H9 (cell line): ENCODE results near the gene MARCHF9. TPM values are rescaled to one million over a fixed set of nuclear protein-coding genes. Genes with fewer than 3 reads are reported as not detected.

Experiments
- DNase-seq: peaks from one replicate; pipeline ENCODE4 v3.0.0-alpha.2; 2017
- H2AFZ ChIP-seq: one replicate; pipeline ENCODE4 v1.6.1; 2013; ENCODE audit warnings: mild to moderate bottlenecking, low read length, control low read depth, moderate library complexity
- H2AK5ac ChIP-seq: 2 replicates; pipeline ENCODE4 v1.6.1; 2013; ENCODE audit warnings: low read length, control low read depth, mixed read lengths; ENCODE audit not compliant: insufficient read length
- H2BK120ac ChIP-seq: one replicate; pipeline ENCODE4 v1.6.1; 2013; ENCODE audit warnings: low read depth, mild to moderate bottlenecking, low read length, control low read depth, inconsistent platforms; ENCODE audit not compliant: poor library complexity, severe bottlenecking
- H2BK12ac ChIP-seq: 2 replicates; pipeline ENCODE4 v1.6.1; 2013; ENCODE audit warnings: low read length, control low read depth, mixed read lengths, low read depth; ENCODE audit not compliant: insufficient read length
- H2BK15ac ChIP-seq: 2 replicates; pipeline ENCODE4 v1.6.1; 2013; ENCODE audit warnings: low read depth, low read length, control low read depth
- H2BK20ac ChIP-seq: one replicate; pipeline ENCODE4 v1.6.1; 2013; ENCODE audit warnings: low read depth, mild to moderate bottlenecking, low read length, control low read depth, inconsistent platforms; ENCODE audit not compliant: poor library complexity, severe bottlenecking
- H2BK5ac ChIP-seq: 2 replicates; pipeline ENCODE4 v1.6.1; 2013; ENCODE audit warnings: low read length, control low read depth, mixed read lengths; ENCODE audit not compliant: insufficient read length
- H3K14ac ChIP-seq: 2 replicates; pipeline ENCODE4 v1.6.1; 2013; ENCODE audit warnings: low read length, control low read depth; ENCODE audit not compliant: insufficient read depth
- H3K18ac ChIP-seq: 2 replicates; pipeline ENCODE4 v1.6.1; 2013; ENCODE audit warnings: low read depth, mild to moderate bottlenecking, mixed read lengths, low read length, control low read depth; ENCODE audit not compliant: insufficient read length
- H3K23ac ChIP-seq: 2 replicates; pipeline ENCODE4 v1.6.1; 2013; ENCODE audit warnings: low read length, control low read depth, mixed read lengths, low read depth; ENCODE audit not compliant: insufficient read length
- H3K23me2 ChIP-seq: 2 replicates; pipeline ENCODE4 v1.6.1; 2013; ENCODE audit warnings: low read depth, mild to moderate bottlenecking, mixed read lengths, low read length, control low read depth; ENCODE audit not compliant: insufficient read length, poor library complexity, severe bottlenecking
- H3K27ac ChIP-seq: 2 replicates; pipeline ENCODE4 v1.5.1; 2013; ENCODE audit warnings: low read length, control low read depth, mixed read lengths, low read depth; ENCODE audit not compliant: insufficient read length
- H3K27me3 ChIP-seq: 2 replicates; pipeline ENCODE4 v1.6.1; 2013; ENCODE audit warnings: low read length, control low read depth, inconsistent platforms; ENCODE audit not compliant: insufficient read depth
- H3K4ac ChIP-seq: 2 replicates; pipeline ENCODE4 v1.6.1; 2013; ENCODE audit warnings: low read depth, mild to moderate bottlenecking, control low read depth, inconsistent platforms, low read length, moderate library complexity
- H3K4me1 ChIP-seq: 2 replicates; pipeline ENCODE4 v1.6.1; 2013; ENCODE audit warnings: low read length, control low read depth, inconsistent platforms; ENCODE audit not compliant: insufficient read depth
- H3K4me2 ChIP-seq: 2 replicates; pipeline ENCODE4 v1.6.1; 2013; ENCODE audit warnings: low read length, control low read depth, mixed read lengths; ENCODE audit not compliant: insufficient read length, insufficient read depth
- H3K56ac ChIP-seq: 2 replicates; pipeline ENCODE4 v1.6.1; 2013; ENCODE audit warnings: low read depth, mild to moderate bottlenecking, mixed read lengths, low read length, control low read depth; ENCODE audit not compliant: insufficient read length
- H3K79me1 ChIP-seq: 2 replicates; pipeline ENCODE4 v1.6.1; 2013; ENCODE audit warnings: low read depth, mild to moderate bottlenecking, moderate library complexity, low read length, control low read depth, inconsistent platforms; ENCODE audit not compliant: insufficient read depth, poor library complexity, severe bottlenecking
- H3K79me2 ChIP-seq: 2 replicates; pipeline ENCODE4 v1.6.1; 2013; ENCODE audit warnings: low read length, control low read depth, inconsistent platforms; ENCODE audit not compliant: insufficient read depth
- H3K9ac ChIP-seq: 2 replicates; pipeline ENCODE4 v1.6.1; 2013; ENCODE audit warnings: low read length, control low read depth, mixed read lengths; ENCODE audit not compliant: insufficient read length; ENCODE audit errors: extremely low read depth
- H3K9me3 ChIP-seq: one replicate; pipeline ENCODE4 v1.6.1; 2013; ENCODE audit warnings: low read depth, low read length, inconsistent platforms; ENCODE audit not compliant: control insufficient read depth
- H3T11ph ChIP-seq: one replicate; pipeline ENCODE4 v1.6.1; 2013; ENCODE audit warnings: mild to moderate bottlenecking, low read length, control low read depth, inconsistent platforms
- H4K20me1 ChIP-seq: one replicate; pipeline ENCODE4 v1.6.1; 2013; ENCODE audit not compliant: control insufficient read depth, insufficient read length, insufficient read depth
- H4K5ac ChIP-seq: 2 replicates; pipeline ENCODE4 v1.6.1; 2013; ENCODE audit warnings: low read depth, mild to moderate bottlenecking, mixed read lengths, low read length, control low read depth; ENCODE audit not compliant: insufficient read length
- H4K8ac ChIP-seq: replicated peaks from 2 replicates; pipeline ENCODE4 v1.6.1; 2013; ENCODE audit warnings: low read length, control low read depth, mixed read lengths, low read depth; ENCODE audit not compliant: insufficient read length
- H4K91ac ChIP-seq: 2 replicates; pipeline ENCODE4 v1.6.1; 2013; ENCODE audit warnings: low read depth, mild to moderate bottlenecking, moderate library complexity, mixed read lengths, low read length, control low read depth; ENCODE audit not compliant: insufficient read length
- H3K27ac Mint-ChIP-seq, 3 experiments: 2 replicates in 2 of 3; 3 replicates in 1 of 3; pipeline ENCODE4 v1.8.0; 2020 to 2021; ENCODE audit warnings: mixed read lengths in 3 of 3, mild to moderate bottlenecking in 1 of 3, moderate library complexity in 1 of 3
- H3K27me3 Mint-ChIP-seq: 2 replicates; pipeline ENCODE4 v1.8.0; 2021; ENCODE audit warnings: low read depth, mild to moderate bottlenecking, moderate library complexity, mixed read lengths
- H3K36me3 Mint-ChIP-seq, 3 experiments: 2 replicates in 2 of 3; 3 replicates in 1 of 3; pipeline ENCODE4 v1.8.0; 2020 to 2021; ENCODE audit warnings: low read depth in 3 of 3, mixed read lengths in 3 of 3; ENCODE audit not compliant: insufficient read depth in 1 of 3
- H3K4me1 Mint-ChIP-seq, 2 experiments: 2 replicates each; pipeline ENCODE4 v1.8.0; 2020; ENCODE audit warnings: mixed read lengths in 2 of 2
- H3K4me3 Mint-ChIP-seq, 2 experiments: 2 replicates in 1 of 2; 3 replicates in 1 of 2; pipeline ENCODE4 v1.8.0; 2020 to 2021; ENCODE audit warnings: mild to moderate bottlenecking in 2 of 2, mixed read lengths in 2 of 2, moderate library complexity in 1 of 2
- H3K9me3 Mint-ChIP-seq, 2 experiments: 2 replicates in 1 of 2; 3 replicates in 1 of 2; pipeline ENCODE4 v1.8.0; 2020; ENCODE audit warnings: mild to moderate bottlenecking in 2 of 2, mixed read lengths in 2 of 2, moderate library complexity in 1 of 2
- WGBS: extraction: QIAGEN DNeasy Blood & Tissue Kit; methylation state at CpG from one replicate; pipeline ENCODE4 v1.1.7; 2013; ENCODE audit warnings: missing lambda C conversion rate, low lambda C conversion rate, mixed read lengths; ENCODE audit not compliant: insufficient read length; ENCODE audit errors: extremely low coverage; 5-methylcytosine and 5-hydroxymethylcytosine counted together
- total RNA-seq: library from RNA; stranded (reverse); gene quantifications from 2 replicates; pipeline ENCODE4 v1.2.1, GENCODE V29; 2021
- TF ChIP-seq, protein P1 (sequence below): fragments of 200-600 bp; sonication (generic); conservative IDR thresholded peaks from 3 replicates; pipeline ENCODE4 v1.8.0; 2021; ENCODE audit warnings: antibody characterized with exemption, mild to moderate bottlenecking

MARCHF9 gene
- total RNA-seq, 1 experiment from 2014 or later, result 20.5 TPM

DNA sequence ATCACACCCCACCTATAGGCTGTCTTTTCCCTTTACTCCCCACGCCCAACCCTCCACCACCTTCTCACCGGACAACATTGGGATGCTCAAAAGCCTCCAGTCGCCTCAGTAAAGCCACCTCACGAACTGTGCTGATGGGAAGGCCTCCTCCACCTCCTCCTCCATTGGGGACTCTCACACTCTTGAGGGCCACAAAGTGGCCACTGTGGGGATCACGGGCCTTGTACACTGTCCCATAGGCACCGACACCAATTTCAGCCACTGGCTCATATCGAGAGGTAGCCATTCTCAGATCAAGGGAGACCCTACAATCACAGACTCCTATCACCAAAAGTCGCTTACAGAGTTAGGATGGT is 3.5 kb upstream of the MARCHF9 start:
- Histone ChIP-seq H3K4me1 (0 out of 2 replicates have a peak, but pooled peaks cover 7% of the 10 kb centered on the region), H3K79me2 (peaks cover 13% of the 10 kb centered on the region; the same call in 1 of the 2 replicates), H2AFZ (no peak overlapping the region), H3K79me1 (no peaks in the 10 kb centered on the region), H3K23me2 (peaks cover 17% of the 10 kb centered on the region), H3K9me3 (no peaks in the 10 kb centered on the region), H3K18ac (peak overlapping the region; percentile 2), H3K4ac (no peak overlapping the region), H4K20me1 (no peaks in the 10 kb centered on the region), H4K91ac (no peak overlapping the region), H3K23ac (no peak overlapping the region), H4K8ac (no peak overlapping the region), H3K27ac (no peak overlapping the region), H2BK120ac (no peak overlapping the region), H3K14ac (peak overlapping the region; percentile 87), H2BK15ac (no peak overlapping the region), H3K9ac (peak overlapping the region; percentile 94), H2BK12ac (no peak overlapping the region), H3K27me3 (peaks cover 8% of the 10 kb centered on the region), H2AK5ac (peak overlapping the region; percentile 52), H2BK20ac (no peak overlapping the region), H3K4me2 (peak overlapping the region; percentile 83), H3K56ac (no peak overlapping the region), H3T11ph (no peak overlapping the region), H4K5ac (peak overlapping the region; percentile 44), H2BK5ac (no peak overlapping the region)
- Mint-ChIP-seq H3K27me3 (peaks cover 12% of the 10 kb centered on the region), H3K36me3 (peaks cover 35 to 52% (median 51%) of the 10 kb centered on the region in 3 experiments), H3K4me1 (peaks cover 37 to 38% of the 10 kb centered on the region in 2 experiments), H3K4me3 (peak overlapping the region; percentile 96 to 98), H3K27ac (peak overlapping the region; percentile 82 to 100 (median 98)), H3K9me3 (peaks cover 0 to 2% of the 10 kb centered on the region in 2 experiments; a peak in 2 of 5 replicates)
- no peak for DNase-seq
- TF ChIP-seq, protein P1, sequence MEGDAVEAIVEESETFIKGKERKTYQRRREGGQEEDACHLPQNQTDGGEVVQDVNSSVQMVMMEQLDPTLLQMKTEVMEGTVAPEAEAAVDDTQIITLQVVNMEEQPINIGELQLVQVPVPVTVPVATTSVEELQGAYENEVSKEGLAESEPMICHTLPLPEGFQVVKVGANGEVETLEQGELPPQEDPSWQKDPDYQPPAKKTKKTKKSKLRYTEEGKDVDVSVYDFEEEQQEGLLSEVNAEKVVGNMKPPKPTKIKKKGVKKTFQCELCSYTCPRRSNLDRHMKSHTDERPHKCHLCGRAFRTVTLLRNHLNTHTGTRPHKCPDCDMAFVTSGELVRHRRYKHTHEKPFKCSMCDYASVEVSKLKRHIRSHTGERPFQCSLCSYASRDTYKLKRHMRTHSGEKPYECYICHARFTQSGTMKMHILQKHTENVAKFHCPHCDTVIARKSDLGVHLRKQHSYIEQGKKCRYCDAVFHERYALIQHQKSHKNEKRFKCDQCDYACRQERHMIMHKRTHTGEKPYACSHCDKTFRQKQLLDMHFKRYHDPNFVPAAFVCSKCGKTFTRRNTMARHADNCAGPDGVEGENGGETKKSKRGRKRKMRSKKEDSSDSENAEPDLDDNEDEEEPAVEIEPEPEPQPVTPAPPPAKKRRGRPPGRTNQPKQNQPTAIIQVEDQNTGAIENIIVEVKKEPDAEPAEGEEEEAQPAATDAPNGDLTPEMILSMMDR, result no peak
- WGBS, result no CpG with 5 or more reads among the region's 8 CpGs
